Measurements from ENCODE around the gene PRKCQ. TPM values are rescaled to one million over a fixed set of nuclear protein-coding genes. Genes with fewer than 3 reads are reported as not detected.

PRKCQ gene
- total RNA-seq, 6 experiments from 2014 or later: not detected

DNA sequence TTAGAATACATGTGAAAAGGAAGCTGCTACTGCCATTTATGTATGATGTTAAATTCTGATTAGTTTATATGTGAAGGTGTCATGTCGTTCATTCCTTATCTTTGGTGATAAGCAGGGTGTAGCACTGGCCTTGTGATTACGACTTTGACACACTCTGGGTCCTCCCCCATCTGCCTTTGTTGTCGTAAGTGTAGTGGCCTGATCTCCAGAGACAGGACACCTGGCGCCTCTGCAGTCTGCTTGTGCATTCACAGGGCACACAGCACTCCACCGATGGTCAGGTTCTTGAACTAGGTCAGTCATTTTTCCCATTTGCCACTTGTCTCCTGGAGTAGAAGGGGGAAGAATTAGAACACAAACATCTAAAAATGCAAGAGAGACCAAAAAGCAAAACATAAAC is 186.0 kb downstream of the PRKCQ start:
- no peak for DNase-seq
- peaks cover 22% of the 10 kb centered on the region for H3K9me3 Mint-ChIP-seq
- no peak for TF ChIP-seq CTCF (IDR thresholded peaks at IDR 0.05)
- H3K4me1 Mint-ChIP-seq (ENCODE audit: low read depth): peaks cover 30% of the 10 kb centered on the region
- peaks cover 9% of the 10 kb centered on the region; the same call in 1 of the 2 replicates for H3K27me3 Mint-ChIP-seq (ENCODE audit: insufficient read depth)
- H3K36me3 Mint-ChIP-seq (ENCODE audit: low read depth): peaks cover 21% of the 10 kb centered on the region
- H3K4me3 Mint-ChIP-seq: no peak overlapping the region
- no peak overlapping the region for H3K27ac Mint-ChIP-seq

DNA sequence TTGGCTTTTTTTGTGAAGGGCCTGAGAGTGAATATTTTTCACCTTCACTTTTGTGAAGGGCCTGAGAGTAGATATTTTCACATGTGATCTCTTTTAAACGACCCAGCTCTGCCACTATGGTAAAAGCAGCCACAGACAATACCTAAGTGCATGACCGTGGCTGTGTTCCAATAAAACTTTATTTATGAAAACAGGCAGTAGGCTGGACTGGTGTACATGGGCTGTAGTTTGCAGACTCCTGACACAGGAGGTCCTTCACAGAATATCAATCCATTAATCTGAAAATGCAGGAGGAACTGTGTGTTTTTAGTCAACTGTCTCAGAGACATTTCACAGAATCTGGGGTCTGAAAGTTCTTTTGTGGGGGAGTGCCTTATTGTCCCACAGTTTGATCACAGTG is 186.9 kb downstream of the PRKCQ start:
- Mint-ChIP-seq H3K27me3 (ENCODE audit: insufficient read depth) (peaks cover 9% of the 10 kb centered on the region; the same call in 1 of the 2 replicates), H3K27ac (no peak overlapping the region), H3K4me3 (no peak overlapping the region), H3K36me3 (ENCODE audit: low read depth) (peaks cover 21% of the 10 kb centered on the region), H3K4me1 (ENCODE audit: low read depth) (peaks cover 21% of the 10 kb centered on the region), H3K9me3 (peaks cover 22% of the 10 kb centered on the region)
- no peak for TF ChIP-seq CTCF (IDR thresholded peaks at IDR 0.05)
- no peak for DNase-seq

GRCh38 chr10:6390213-6390845 is 189.7 kb downstream of the PRKCQ start:
- peaks cover 22% of the 10 kb centered on the region for H3K9me3 Mint-ChIP-seq
- H3K27ac Mint-ChIP-seq: no peak overlapping the region
- peaks cover 7% of the 10 kb centered on the region; the same call in 1 of the 2 replicates for H3K4me1 Mint-ChIP-seq (ENCODE audit: low read depth)
- no peak for DNase-seq
- peaks cover 21% of the 10 kb centered on the region for H3K36me3 Mint-ChIP-seq (ENCODE audit: low read depth)
- TF ChIP-seq CTCF (IDR thresholded peaks at IDR 0.05): no peak
- peaks cover 9% of the 10 kb centered on the region; the same call in 1 of the 2 replicates for H3K27me3 Mint-ChIP-seq (ENCODE audit: insufficient read depth)
- no peak overlapping the region for H3K4me3 Mint-ChIP-seq

DNA sequence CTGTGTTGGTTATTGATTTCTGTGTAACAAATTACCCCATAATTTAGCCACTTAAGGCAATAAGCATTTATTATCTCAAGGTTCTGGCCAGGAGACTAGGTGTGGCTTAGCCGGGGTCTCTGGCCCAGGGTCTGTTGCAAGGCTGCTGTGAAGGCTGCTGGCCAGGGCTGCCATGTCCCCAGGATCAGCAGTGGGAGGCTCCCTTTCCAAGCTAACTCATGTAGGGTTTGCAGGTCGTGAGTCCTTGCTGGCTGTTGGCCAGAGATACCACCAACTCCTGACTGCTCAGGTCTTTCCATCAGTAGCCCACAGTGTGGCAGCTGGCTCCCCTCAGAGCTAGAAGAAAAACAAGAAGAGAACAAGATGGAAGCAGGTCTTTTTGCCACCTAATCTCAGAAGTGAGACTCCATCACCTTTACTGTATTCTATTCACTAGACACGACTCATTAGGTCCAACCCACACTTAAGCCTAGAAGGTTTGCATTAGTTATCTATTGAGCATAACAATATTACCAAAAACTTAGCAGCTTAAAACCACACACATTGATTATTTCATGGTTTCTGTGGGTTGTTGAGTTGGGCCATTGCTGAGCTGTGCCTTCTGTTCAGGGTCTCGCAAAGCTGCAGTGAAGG is 191.7 kb downstream of the PRKCQ start:
- H3K9me3 Mint-ChIP-seq: peaks cover 22% of the 10 kb centered on the region
- DNase-seq: no peak
- H3K4me1 Mint-ChIP-seq (ENCODE audit: low read depth): peaks cover 10% of the 10 kb centered on the region; the same call in 1 of the 2 replicates
- peaks cover 21% of the 10 kb centered on the region for H3K36me3 Mint-ChIP-seq (ENCODE audit: low read depth)
- TF ChIP-seq CTCF (IDR thresholded peaks at IDR 0.05): no peak
- H3K27me3 Mint-ChIP-seq (ENCODE audit: insufficient read depth): peaks cover 3% of the 10 kb centered on the region; the same call in 1 of the 2 replicates
- no peak overlapping the region for H3K27ac Mint-ChIP-seq
- no peak overlapping the region for H3K4me3 Mint-ChIP-seq

- DNase-seq: no peak
- TF ChIP-seq CTCF (IDR thresholded peaks at IDR 0.05): no peak
- Mint-ChIP-seq H3K9me3 (peaks cover 22% of the 10 kb centered on the region), H3K36me3 (ENCODE audit: low read depth) (peaks cover 21% of the 10 kb centered on the region), H3K27ac (no peak overlapping the region), H3K27me3 (ENCODE audit: insufficient read depth) (peaks cover 3% of the 10 kb centered on the region), H3K4me1 (ENCODE audit: low read depth) (peaks cover 24% of the 10 kb centered on the region), H3K4me3 (no peak overlapping the region)
These were observed 193.1 kb downstream of the PRKCQ start for GRCh38 chr10:6386960-6387359.
